Measurements from ENCODE around the gene RPL31.

- no peak for TF ChIP-seq POLR2A (IDR thresholded peaks at IDR 0.05)
- TF ChIP-seq, protein P1, sequence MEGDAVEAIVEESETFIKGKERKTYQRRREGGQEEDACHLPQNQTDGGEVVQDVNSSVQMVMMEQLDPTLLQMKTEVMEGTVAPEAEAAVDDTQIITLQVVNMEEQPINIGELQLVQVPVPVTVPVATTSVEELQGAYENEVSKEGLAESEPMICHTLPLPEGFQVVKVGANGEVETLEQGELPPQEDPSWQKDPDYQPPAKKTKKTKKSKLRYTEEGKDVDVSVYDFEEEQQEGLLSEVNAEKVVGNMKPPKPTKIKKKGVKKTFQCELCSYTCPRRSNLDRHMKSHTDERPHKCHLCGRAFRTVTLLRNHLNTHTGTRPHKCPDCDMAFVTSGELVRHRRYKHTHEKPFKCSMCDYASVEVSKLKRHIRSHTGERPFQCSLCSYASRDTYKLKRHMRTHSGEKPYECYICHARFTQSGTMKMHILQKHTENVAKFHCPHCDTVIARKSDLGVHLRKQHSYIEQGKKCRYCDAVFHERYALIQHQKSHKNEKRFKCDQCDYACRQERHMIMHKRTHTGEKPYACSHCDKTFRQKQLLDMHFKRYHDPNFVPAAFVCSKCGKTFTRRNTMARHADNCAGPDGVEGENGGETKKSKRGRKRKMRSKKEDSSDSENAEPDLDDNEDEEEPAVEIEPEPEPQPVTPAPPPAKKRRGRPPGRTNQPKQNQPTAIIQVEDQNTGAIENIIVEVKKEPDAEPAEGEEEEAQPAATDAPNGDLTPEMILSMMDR (IDR thresholded peaks at IDR 0.05), result no peak
Measured at GRCh38 chr2:100982431-100982861, 19.6 kb upstream of the RPL31 start.
